DND-41 (cell line): Measurements from ENCODE around the gene DYNLRB1.

Experiments used
- ATAC-seq: fragments of 200-7000 bp; cut with Tn5 transposase; 3 replicates; pipeline ENCODE4 v1.9.1; 2021; ENCODE audit warnings: low read depth; ENCODE audit not compliant: insufficient read depth
- DNase-seq: peaks from one replicate; pipeline ENCODE4 v3.0.0-alpha.2; 2020
- H2AFZ ChIP-seq: 2 replicates; pipeline ENCODE4 v1.6.0; 2012; ENCODE audit warnings: low read depth, low read length
- H3K27ac ChIP-seq: 2 replicates; pipeline ENCODE4 v1.5.1; 2012; ENCODE audit warnings: low read length, inconsistent platforms
- H3K27me3 ChIP-seq: fragments of 200-600 bp; sonication (generic); 2 replicates; pipeline ENCODE4 v1.6.0; 2012; ENCODE audit warnings: low read length, mild to moderate bottlenecking, inconsistent platforms; ENCODE audit not compliant: insufficient read depth, poor library complexity
- H3K36me3 ChIP-seq: 2 replicates; pipeline ENCODE4 v1.5.1; 2012; ENCODE audit warnings: low read length, inconsistent platforms; ENCODE audit not compliant: insufficient read depth
- H3K4me1 ChIP-seq: 2 replicates; pipeline ENCODE4 v1.5.1; 2012; ENCODE audit warnings: mild to moderate bottlenecking, low read length; ENCODE audit not compliant: insufficient read depth
- H3K4me2 ChIP-seq: 2 replicates; pipeline ENCODE4 v1.6.0; 2012; ENCODE audit warnings: mild to moderate bottlenecking, moderate library complexity, low read length, inconsistent platforms; ENCODE audit not compliant: insufficient read depth
- H3K4me3 ChIP-seq, 2 experiments: fragments of 200-600 bp in 1 of 2; shearing (Covaris generic) in 1 of 2; 2 replicates each; pipeline ENCODE4 v1.5.1; 2012 to 2016; ENCODE audit warnings: inconsistent platforms in 2 of 2, low read length in 2 of 2, mild to moderate bottlenecking in 2 of 2, low read depth in 1 of 2, moderate library complexity in 1 of 2
- H3K79me2 ChIP-seq: 2 replicates; pipeline ENCODE4 v1.6.0; 2012; ENCODE audit warnings: low read length, inconsistent platforms; ENCODE audit not compliant: insufficient read depth
- H3K9ac ChIP-seq: 2 replicates; pipeline ENCODE4 v1.6.0; 2012; ENCODE audit warnings: low read depth, mild to moderate bottlenecking, inconsistent platforms, low read length, moderate library complexity
- H3K9me3 ChIP-seq: 2 replicates; pipeline ENCODE4 v1.5.1; 2012; ENCODE audit warnings: low read length, moderate library complexity, mild to moderate bottlenecking, inconsistent platforms; ENCODE audit not compliant: insufficient read depth, severe bottlenecking
- H4K20me1 ChIP-seq: 2 replicates; pipeline ENCODE4 v1.6.0; 2012; ENCODE audit warnings: low read length; ENCODE audit not compliant: insufficient read depth
- EZH2 ChIP-seq: IDR thresholded peaks from 3 replicates; pipeline ENCODE4 v1.6.1; 2012; ENCODE audit warnings: borderline replicate concordance, low read depth, mild to moderate bottlenecking, moderate library complexity, low read length, inconsistent platforms; ENCODE audit not compliant: severe bottlenecking
- TF ChIP-seq, protein P1 (sequence below): IDR thresholded peaks from 2 replicates; pipeline ENCODE4 v1.5.1; 2012; ENCODE audit warnings: borderline replicate concordance, low read length, moderate library complexity, mild to moderate bottlenecking; ENCODE audit not compliant: poor library complexity, severe bottlenecking; ENCODE audit errors: extremely low read depth

DYNLRB1 gene

DNA sequence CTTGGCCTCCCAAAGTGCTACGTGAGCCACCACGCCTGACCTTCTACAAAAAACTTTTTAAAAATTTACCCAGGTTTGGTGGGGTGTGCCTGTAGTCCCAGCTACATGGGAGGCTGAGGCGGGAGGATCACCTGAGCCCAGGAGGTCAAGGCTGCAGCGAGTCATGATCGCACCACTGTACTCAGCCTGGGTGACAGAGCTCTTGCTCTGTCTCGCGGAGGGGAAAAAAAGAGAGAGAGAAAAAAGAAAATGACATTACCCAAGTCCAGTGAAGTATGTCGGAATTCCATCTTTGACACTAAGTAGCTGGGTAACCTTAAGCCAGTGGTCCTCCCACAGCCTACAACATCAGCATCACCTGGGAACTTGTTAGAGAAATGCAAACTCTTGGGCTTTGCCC is 23.5 kb downstream of the DYNLRB1 start:
- Histone ChIP-seq H4K20me1 (peaks cover 10% of the 10 kb centered on the region; the same call in 1 of the 2 replicates), H3K79me2 (no peaks in the 10 kb centered on the region), H3K4me2 (no peak overlapping the region), H3K27ac (no peak overlapping the region), H3K9me3 (no peaks in the 10 kb centered on the region), H3K4me1 (no peaks in the 10 kb centered on the region), H2AFZ (no peak overlapping the region), H3K27me3 (no peaks in the 10 kb centered on the region), H3K36me3 (peaks cover 78% of the 10 kb centered on the region), H3K4me3 (no peak overlapping the region), H3K9ac (no peak overlapping the region)
- ATAC-seq (no peak), DNase-seq (no peak)
- TF ChIP-seq, protein P1, sequence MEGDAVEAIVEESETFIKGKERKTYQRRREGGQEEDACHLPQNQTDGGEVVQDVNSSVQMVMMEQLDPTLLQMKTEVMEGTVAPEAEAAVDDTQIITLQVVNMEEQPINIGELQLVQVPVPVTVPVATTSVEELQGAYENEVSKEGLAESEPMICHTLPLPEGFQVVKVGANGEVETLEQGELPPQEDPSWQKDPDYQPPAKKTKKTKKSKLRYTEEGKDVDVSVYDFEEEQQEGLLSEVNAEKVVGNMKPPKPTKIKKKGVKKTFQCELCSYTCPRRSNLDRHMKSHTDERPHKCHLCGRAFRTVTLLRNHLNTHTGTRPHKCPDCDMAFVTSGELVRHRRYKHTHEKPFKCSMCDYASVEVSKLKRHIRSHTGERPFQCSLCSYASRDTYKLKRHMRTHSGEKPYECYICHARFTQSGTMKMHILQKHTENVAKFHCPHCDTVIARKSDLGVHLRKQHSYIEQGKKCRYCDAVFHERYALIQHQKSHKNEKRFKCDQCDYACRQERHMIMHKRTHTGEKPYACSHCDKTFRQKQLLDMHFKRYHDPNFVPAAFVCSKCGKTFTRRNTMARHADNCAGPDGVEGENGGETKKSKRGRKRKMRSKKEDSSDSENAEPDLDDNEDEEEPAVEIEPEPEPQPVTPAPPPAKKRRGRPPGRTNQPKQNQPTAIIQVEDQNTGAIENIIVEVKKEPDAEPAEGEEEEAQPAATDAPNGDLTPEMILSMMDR: no peak
- no peak for TF ChIP-seq EZH2

DNA sequence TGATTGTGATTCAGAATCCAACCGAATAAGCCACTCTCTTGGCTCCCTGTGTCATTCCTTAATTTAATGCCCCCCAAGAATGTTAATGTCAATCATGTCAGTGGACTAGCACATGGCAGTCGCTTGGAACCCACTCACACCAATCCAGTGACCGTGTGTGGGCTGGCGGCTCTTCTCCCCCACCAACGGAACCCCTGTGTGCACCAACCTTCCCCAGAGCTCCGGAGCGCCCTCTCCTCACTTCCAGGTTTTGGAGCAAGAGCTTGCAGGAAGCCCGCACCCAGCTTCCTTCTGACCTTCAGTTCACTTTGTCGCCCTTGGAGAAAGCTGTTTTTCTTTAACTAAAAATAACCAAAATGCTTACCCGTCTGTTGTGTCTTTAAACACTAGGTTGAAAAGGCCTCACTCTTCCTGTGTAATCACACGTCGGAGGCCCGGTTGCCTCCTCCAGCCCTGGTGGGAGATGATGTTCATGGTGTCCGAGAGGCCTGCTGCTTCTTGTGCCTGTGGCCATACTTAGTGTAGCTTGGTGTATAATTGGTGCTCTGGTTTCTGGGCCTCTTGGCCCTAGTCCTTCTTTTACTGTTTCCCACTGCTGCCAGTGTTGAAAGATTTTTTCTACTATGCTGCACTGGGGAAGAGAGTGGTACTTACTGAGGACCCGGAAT is 24.5 kb downstream of the DYNLRB1 start:
- ATAC-seq (no peak), DNase-seq (no peak)
- peaks cover 10% of the 10 kb centered on the region; the same call in 1 of the 2 replicates for H4K20me1 ChIP-seq
- TF ChIP-seq, protein P1: no peak
- TF ChIP-seq EZH2: no peak
- no peak overlapping the region for H2AFZ ChIP-seq
- peaks cover 68% of the 10 kb centered on the region for H3K36me3 ChIP-seq
- H3K4me3 ChIP-seq: no peak overlapping the region
- no peak overlapping the region for H3K27ac ChIP-seq
- H3K27me3 ChIP-seq: no peaks in the 10 kb centered on the region
- H3K79me2 ChIP-seq: no peaks in the 10 kb centered on the region
- H3K9ac ChIP-seq: no peak overlapping the region
- no peaks in the 10 kb centered on the region for H3K4me1 ChIP-seq
- H3K4me2 ChIP-seq: no peak overlapping the region
- no peaks in the 10 kb centered on the region for H3K9me3 ChIP-seq

DNA sequence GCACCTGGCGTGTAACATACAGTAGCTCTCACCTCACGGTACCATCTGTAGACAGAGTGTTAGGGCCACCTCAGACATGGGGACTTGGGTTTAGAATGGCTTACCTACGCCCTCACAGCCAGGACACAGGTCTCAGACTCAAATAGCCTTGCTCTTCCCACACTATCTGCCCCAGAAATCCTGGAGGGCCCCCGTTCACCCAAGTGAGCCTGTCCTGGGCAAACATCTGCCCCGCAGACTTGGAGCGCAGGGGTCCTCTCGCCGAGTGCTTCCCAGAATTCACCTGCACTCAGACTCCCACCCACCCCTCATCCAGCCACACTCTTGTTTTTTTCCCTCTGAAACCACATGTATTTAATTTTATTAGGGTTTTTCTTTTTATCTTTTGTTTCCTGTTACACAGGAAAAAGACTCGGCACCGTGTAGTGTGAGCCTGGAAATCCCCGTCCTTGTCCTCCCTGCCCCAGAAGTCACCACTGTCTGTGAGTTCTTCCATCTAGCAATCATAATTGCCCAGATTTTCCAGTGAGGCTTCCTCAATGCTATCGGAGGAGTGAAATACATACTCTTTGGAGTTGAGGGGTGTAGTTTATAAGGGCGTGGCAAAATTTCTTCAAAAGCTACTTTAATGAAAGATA is 25.2 kb downstream of the DYNLRB1 start:
- DNase-seq (no peak), ATAC-seq (no peak)
- TF ChIP-seq, protein P1: no peak
- no peak for TF ChIP-seq EZH2
- Histone ChIP-seq H2AFZ (no peak overlapping the region), H3K9ac (no peak overlapping the region), H3K36me3 (peaks cover 61% of the 10 kb centered on the region), H3K9me3 (no peaks in the 10 kb centered on the region), H3K4me2 (no peak overlapping the region), H3K4me1 (no peaks in the 10 kb centered on the region), H3K4me3 (no peak overlapping the region), H3K79me2 (no peaks in the 10 kb centered on the region), H3K27ac (no peak overlapping the region), H3K27me3 (no peaks in the 10 kb centered on the region), H4K20me1 (peaks cover 10% of the 10 kb centered on the region; the same call in 1 of the 2 replicates)
